Stimulated activated naive CD4-positive, alpha-beta T cell treated with Interleukin-2 at 50 U/mL for 16 hours (primary cell): Measurements from ENCODE around the gene WDR74.
"Not testable (repeated sequence)": the region's sequence is repeated elsewhere in the genome, so short reads cannot be mapped to it uniquely, and the experiment has no call there.

ENCODE experiments used
- DNase-seq: peaks from one replicate; lab custom pipeline; 2025; lab: John Stamatoyannopoulos, UW

The WDR74 gene

DNA sequence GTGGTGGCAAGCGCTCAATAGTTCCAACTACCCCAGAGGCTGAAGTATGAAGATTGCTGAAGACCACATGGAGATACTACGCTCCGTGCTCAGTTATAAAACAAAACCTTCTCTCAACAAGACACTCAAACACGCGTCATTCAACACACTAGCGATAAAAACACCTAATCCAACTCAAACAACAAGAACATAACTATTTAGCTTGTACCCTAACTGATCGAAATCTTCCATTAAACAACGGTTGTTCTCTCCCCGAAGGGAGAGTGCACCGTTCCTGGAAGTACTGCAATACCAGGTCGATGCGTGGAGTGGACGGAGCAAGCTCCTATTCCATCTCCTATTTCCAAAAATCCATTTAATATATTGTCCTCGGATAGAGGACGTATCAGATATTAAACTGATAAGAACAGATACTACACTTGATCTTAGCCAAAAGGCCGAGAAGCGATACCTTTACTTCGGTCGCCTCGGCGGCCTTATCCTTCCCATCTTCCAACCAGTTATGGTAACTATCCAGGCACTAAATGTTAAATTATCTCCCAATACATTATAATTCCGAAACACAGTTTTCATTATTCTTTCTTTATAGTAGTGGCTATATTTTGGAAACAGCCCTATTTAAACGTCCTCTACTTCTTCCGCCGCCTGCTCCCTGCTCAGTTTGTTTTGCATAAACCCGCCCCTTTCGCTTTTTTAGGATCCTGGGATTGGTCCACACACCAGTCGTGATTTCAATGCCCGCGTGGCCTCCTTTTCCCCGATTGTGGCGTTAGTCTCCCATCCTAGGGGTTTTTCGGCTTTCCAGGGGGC, 2.2 kb upstream of the WDR74 start:
- DNase-seq = peak; percentile 77

- peak; percentile 89 for DNase-seq
These were observed 1.5 kb upstream of the WDR74 start for GRCh38 chr11:62840721-62841360.

- DNase-seq = no peak
These were observed 4.1 kb downstream of the WDR74 start for GRCh38 chr11:62835336-62835735.

DNA sequence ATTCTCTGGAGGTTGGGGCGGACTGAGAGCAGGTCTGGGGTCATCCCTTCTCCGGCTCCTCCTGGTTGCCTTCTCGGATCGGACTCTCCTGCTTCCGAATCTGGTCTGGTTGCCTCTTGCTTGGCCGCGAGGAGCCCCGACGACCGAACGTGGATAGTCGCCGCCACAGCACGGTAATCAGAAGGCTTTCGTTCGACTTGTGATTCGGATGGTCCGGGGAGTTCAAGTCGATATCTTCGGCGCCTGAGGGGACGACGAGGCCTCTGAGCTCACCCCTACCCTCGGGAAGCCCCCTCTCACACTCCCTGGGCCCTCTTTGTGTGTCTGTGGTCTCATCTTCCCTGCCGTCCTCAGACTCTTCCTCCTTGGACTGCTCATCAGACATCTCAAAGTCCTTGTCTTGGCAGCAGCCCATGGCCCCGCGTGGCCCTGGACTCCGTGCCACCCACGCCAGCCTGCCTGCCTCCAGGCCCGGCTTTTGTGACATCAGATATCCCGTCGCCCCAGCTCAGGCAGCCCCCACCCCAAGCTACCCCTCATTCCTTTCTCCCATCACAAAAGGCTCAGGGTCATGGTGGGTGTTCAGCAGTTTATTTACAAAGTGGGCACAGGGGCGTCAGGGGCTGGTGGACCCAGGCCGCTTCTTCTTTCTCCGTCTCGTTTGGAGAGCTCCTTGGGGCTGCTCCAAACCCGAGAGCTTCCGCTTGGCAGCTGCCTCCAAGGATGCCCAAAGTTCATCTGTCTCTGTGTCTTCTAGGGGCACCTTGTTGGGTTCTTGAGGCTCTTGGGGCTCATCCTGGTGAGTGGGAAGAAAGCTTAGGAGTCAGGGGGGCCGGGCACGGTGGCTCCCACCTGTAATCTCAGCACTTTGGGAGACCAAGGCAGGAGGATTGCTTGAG, 6.8 kb downstream of the WDR74 start, which contains the start of gene TEX54:
TSS of gene TEX54 (minus strand) at position 506 of the 899 bp plus-strand sequence.
- DNase-seq = no peak

- DNase-seq = peak; percentile 98
These were observed 7.7 kb downstream of the WDR74 start, which contains the start of gene STX5 for GRCh38 chr11:62831520-62832335. Gene STX5, minus strand, starts transcription at chr11:62832051. Its CDS starts 808 bp downstream, at chr11:62831243.

- DNase-seq = no peak
These were observed 8.4 kb downstream of the WDR74 start for GRCh38 chr11:62830904-62831519.

GRCh38 chr11:62828130-62828529, 11.3 kb downstream of the WDR74 start:
- not testable (repeated sequence) for DNase-seq

GRCh38 chr11:62823677-62824076, 15.7 kb downstream of the WDR74 start:
- DNase-seq = no peak

DNA sequence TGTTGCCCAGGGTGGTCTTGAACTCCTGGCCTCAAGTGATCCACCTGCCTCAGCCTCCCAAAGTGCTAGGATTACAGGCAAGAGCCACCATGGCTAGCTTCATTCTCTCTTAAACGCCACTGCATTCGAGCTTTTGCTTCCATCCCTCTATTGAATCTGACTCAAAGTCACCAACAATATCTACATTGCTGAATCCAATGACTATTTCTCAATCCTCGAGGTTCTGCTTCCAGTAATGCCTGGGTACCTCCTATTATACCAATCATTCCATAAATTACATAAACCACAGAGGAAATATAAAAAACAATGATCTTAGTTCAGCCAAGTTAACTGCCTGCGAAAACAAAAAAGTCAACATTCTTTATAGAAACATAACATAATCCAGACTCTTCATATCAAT, 22.3 kb downstream of the WDR74 start:
- DNase-seq = no peak

GRCh38 chr11:62816557-62816956, 22.8 kb downstream of the WDR74 start:
- DNase-seq = no peak

DNA sequence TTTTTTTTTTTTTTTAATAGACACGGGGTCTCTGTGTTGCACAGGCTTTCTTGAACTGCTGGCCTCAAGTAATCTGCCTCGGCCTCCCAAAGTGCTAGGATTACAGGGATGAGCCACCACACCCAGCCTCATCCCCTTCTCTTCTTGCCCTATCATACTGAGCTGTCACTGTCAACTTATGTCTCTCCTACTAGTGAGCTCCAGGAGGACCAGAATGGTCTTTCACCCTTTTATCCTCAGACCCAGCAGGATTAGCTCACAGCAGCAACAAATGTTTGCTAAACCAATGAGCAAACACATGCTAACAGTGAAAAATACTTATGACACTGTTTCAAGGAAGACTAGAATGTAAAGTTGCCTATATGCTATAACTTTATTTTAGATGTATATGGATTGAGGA, 27.7 kb downstream of the WDR74 start:
- DNase-seq = no peak

DNA sequence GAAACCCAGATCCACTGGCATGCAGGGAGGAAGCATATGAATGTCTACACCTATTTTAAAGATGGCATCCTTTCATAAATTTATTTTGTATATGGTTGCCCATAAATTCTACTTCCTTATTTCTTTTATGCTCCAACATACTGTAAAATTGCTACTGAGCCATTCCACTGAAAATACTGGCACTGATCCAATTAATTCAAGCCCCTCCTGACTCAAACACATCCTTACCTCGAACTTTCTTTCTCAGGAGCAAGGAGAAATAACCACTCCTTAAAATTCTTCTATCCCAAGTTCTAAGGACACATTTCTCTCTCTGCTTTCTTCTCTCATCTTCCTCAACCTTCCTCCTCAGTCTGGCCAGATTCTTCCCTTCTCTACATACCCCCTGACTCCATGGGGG, 28.6 kb downstream of the WDR74 start:
- DNase-seq = no peak

GRCh38 chr11:62806611-62807121, 32.7 kb downstream of the WDR74 start:
- DNase-seq = no peak

DNA sequence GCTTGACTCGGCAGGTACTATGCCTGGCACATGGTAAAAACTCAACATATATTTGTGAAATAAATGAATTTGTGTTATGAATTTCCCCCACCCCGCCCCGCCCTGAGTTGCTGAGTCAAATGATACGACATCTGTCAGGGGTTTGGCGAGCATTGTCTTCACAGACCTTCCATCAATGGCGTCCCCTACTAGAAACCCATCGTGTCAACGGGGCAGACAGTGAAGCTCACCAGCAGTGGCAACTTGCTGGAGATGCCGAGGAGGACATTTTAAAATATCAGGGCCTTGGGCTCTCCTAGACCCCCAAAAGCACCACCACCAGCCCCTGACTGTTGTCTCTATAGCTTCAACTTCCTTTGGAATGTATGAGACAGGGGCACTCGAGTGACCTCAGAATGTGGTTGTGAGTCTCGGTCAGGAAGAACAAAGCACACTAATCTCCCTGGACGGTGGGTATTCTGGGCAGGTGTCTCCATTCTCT, 33.4 kb downstream of the WDR74 start:
- peak; percentile 43 for DNase-seq

- DNase-seq = peak; percentile 91
These were observed 34.1 kb downstream of the WDR74 start, which contains the start of gene NXF1 for GRCh38 chr11:62805076-62805892. Gene NXF1, minus strand, starts transcription at chr11:62805440. Its CDS starts 84 bp downstream, at chr11:62805356.

DNA sequence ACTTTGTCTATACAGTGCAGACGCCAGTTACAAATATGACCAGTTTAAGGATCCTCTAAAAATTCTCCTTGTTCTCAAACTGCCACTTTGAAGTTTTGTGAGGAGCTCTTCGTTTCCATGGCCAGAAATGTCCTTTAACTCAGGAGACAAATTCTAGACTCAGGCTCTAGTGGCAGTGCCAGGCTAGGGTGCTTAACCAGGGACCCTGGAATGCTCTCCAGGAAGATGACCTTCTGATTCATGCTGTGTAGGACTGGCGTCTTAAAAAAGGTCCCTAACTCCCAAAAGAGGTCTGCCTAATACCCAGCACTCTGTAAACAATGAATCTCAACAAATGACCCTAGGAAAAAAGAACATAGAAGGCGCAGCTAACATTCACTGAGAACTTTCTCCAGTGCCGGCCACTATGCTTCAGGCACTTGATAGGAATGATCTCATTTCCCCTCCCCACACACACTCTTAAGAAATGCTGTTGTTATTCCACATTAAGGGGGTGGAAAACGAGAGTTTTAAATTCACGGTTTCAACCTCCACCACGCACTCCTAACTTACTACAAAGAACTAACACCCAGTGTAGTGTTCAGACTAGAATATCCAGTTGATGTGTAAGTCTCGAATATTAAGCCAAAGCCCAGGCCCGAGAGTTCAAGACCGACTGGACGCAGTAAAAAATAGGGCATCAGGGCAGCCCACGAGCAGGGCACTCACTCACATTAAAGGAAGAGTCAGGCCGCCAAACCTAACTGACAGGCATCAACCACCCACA, 34.9 kb downstream of the WDR74 start:
- DNase-seq = no peak

DNA sequence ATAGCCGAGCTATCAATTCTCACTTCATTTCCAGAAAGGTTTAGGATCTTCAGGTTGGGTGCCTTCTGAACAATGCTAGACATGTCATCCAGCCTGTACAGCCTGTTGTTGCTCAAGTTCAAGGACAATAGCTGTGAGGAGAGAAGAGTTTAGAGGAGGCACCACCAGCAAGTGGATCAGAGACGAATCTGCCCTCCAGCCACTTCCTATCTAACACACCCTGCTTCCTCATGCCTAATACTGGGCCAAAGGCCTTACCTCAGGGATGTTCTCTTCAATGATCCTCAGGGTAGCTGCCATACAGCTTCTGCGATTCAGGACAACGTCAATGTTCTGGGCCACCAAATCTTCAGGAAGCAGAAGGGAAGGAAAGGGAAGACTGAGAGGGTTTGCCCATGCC, 38.3 kb downstream of the WDR74 start:
- no peak for DNase-seq

DNA sequence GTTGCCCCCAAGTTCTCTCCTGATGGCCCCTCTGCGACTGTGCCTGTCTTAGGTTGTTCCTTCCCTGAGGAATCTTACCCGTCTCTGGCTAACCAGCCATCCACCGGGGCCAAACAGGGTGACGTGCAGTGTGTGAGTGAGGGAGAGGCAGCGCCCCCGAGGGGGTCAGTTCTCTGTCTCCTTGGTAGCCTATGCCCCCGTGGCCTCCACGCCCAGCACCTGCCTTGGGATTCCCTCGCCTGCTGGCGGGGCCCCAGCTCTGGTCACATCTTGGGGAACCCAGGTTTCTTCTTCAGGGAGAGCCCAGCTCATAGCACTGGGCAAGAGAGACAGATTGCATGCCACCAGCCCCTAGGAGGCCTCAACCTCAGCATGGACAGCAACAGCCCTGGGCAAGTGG, 39.9 kb downstream of the WDR74 start:
- no peak for DNase-seq

GRCh38 chr11:62796281-62796680, 43.1 kb downstream of the WDR74 start:
- no peak for DNase-seq
